Measurements from ENCODE around the gene NLRP1. TPM values are rescaled to one million over a fixed set of nuclear protein-coding genes. Genes with fewer than 3 reads are reported as not detected.
"Not testable (repeated sequence)": the region's sequence is repeated elsewhere in the genome, so short reads cannot be mapped to it uniquely, and the experiment has no call there.

The NLRP1 gene
- total and polyA plus RNA-seq, 12 donors: 6.1 to 88.9 (median 28.5) TPM

GRCh38 chr17:5582209-5583185 is 1.8 kb downstream of the NLRP1 start:
- Histone ChIP-seq H3K4me1 (replicated peaks in 1 of 2) (peaks cover 0 to 7% of the 10 kb centered on the region in 2 donors), H3K36me3 (replicated peaks in 1 of 2) (no peaks in the 10 kb centered on the region), H3K27ac (no peak overlapping the region), H3K9me3 (replicated peaks in 1 of 3) (no peaks in the 10 kb centered on the region), H3K27me3 (no peaks in the 10 kb centered on the region), H3K4me3 (no peak overlapping the region)
- 73 to 92% (median 81%) methylated on average over 8 to 11 of the region's 11 CpGs for WGBS, 4 donors
- intact Hi-C loops (cut with DNase I): no loop called here
- TF ChIP-seq POLR2A (IDR thresholded peaks at IDR 0.05) (no peak), CTCF (IDR thresholded peaks at IDR 0.05) (no peak)
- no peak for DNase-seq

- Histone ChIP-seq H3K36me3 (replicated peaks in 1 of 2) (no peaks in the 10 kb centered on the region), H3K4me3 (no peak overlapping the region), H3K27ac (no peak overlapping the region), H3K4me1 (replicated peaks in 1 of 2) (peaks cover 0 to 7% of the 10 kb centered on the region in 2 donors), H3K27me3 (no peaks in the 10 kb centered on the region), H3K9me3 (replicated peaks in 1 of 3) (no peaks in the 10 kb centered on the region)
- no peak for TF ChIP-seq POLR2A (IDR thresholded peaks at IDR 0.05)
- no peak for TF ChIP-seq CTCF (IDR thresholded peaks at IDR 0.05)
- WGBS, 4 donors: 57 to 66% (median 61%) methylated on average over 2 to 3 of the region's 3 CpGs
- intact Hi-C loops (cut with DNase I): no loop called here
- DNase-seq: no peak
Observed at GRCh38 chr17:5581655-5582054, 2.7 kb downstream of the NLRP1 start.

GRCh38 chr17:5580969-5581368 is 3.3 kb downstream of the NLRP1 start:
- 44 to 50% (median 48%) methylated on average over 3 of the region's 3 CpGs for WGBS, 4 donors
- Histone ChIP-seq H3K4me3 (no peak overlapping the region), H3K9me3 (replicated peaks in 1 of 3) (no peaks in the 10 kb centered on the region), H3K4me1 (replicated peaks in 1 of 2) (peaks cover 0 to 7% of the 10 kb centered on the region in 2 donors), H3K27me3 (no peaks in the 10 kb centered on the region), H3K36me3 (replicated peaks in 1 of 2) (no peaks in the 10 kb centered on the region), H3K27ac (no peak overlapping the region)
- intact Hi-C loops (cut with DNase I): no loop called here
- TF ChIP-seq POLR2A (IDR thresholded peaks at IDR 0.05) (no peak), CTCF (IDR thresholded peaks at IDR 0.05) (no peak)
- no peak for DNase-seq

- TF ChIP-seq POLR2A (IDR thresholded peaks at IDR 0.05): no peak
- no peak for TF ChIP-seq CTCF (IDR thresholded peaks at IDR 0.05)
- H3K4me3 ChIP-seq: no peak overlapping the region
- no peaks in the 10 kb centered on the region for H3K36me3 ChIP-seq (replicated peaks in 1 of 2)
- H3K4me1 ChIP-seq (replicated peaks in 1 of 2): peaks cover 0 to 7% of the 10 kb centered on the region in 2 donors
- no peak overlapping the region for H3K27ac ChIP-seq
- no peak for DNase-seq
- intact Hi-C loops (cut with DNase I): no loop called here
- H3K9me3 ChIP-seq (replicated peaks in 1 of 3): no peaks in the 10 kb centered on the region
- H3K27me3 ChIP-seq: no peaks in the 10 kb centered on the region
Observed at GRCh38 chr17:5580367-5580766, 3.9 kb downstream of the NLRP1 start.

GRCh38 chr17:5578768-5579167 is 5.5 kb downstream of the NLRP1 start:
- intact Hi-C loops (cut with DNase I); H3K27ac ChIP-seq; H3K4me3 ChIP-seq; H3K27me3 ChIP-seq; DNase-seq; H3K36me3 ChIP-seq (replicated peaks in 1 of 2); H3K4me1 ChIP-seq (replicated peaks in 1 of 2); H3K9me3 ChIP-seq (replicated peaks in 1 of 3): not testable (repeated sequence)
- WGBS, 4 donors: 82 to 94% (median 92%) methylated on average over 3 to 4 of the region's 4 CpGs

GRCh38 chr17:5573017-5573416 is 11.3 kb downstream of the NLRP1 start:
- H3K4me3 ChIP-seq; intact Hi-C loops (cut with DNase I); H3K27me3 ChIP-seq; H3K4me1 ChIP-seq (replicated peaks in 1 of 2); DNase-seq; H3K27ac ChIP-seq; H3K9me3 ChIP-seq (replicated peaks in 1 of 3); H3K36me3 ChIP-seq (replicated peaks in 1 of 2): not testable (repeated sequence)
- WGBS, 4 donors: 69 to 89% (median 83%) methylated on average over 4 to 7 of the region's 7 CpGs

Measured in adrenal gland (tissue), 12 donors.